NCI-H1930 (cell line): Measurements from ENCODE around the gene STUM.
"Not testable (repeated sequence)": the region's sequence is repeated elsewhere in the genome, so short reads cannot be mapped to it uniquely, and the experiment has no call there.

Source experiments
- DNase-seq, 2 experiments: peaks; one replicate each; lab custom pipeline; 2025; lab: John Stamatoyannopoulos, UW

The STUM gene

GRCh38 chr1:226627050-226627755, 78.6 kb downstream of the STUM start:
- DNase-seq, result no peak

- DNase-seq, result no peak
Measured at GRCh38 chr1:226627924-226628611, 79.5 kb downstream of the STUM start.

GRCh38 chr1:226628612-226629155, 80.1 kb downstream of the STUM start:
- no peak for DNase-seq

DNA sequence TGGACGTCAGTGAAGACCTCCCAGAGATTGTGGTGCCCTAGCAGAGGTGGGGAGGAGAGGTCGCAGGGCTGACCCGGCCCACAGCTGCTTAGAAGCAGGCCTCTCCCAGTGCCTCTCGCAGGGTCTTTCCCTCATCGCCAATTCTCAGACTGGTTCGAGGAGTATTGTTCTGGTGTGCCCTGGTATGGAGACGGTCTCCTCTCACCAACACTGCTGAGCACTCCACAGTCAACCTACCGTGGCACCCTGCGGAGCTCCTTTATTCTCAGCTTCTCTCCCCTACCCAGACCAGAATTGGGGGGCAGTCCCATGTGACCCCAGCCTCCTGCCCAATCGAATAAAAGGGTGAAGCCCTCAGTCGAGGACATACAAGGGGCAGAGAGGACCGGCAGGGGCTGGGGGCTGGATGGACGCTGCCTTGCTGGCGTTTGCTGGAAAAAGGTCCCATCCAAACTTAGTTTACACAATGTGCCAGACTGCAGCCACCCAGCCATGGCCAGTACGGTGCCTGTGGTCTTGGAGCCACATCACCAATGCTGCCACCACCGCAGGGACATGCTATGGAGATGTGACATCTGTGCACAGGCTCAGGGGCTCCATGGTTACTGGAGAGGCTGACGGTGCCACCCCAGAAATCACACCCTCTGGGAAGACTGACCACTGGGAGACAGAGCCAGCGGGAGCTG, 80.8 kb downstream of the STUM start:
- DNase-seq, result no peak

GRCh38 chr1:226629896-226630550, 81.5 kb downstream of the STUM start:
- no peak for DNase-seq

- DNase-seq, result no peak
Measured at GRCh38 chr1:226630592-226630991, 82.0 kb downstream of the STUM start.

- no peak for DNase-seq
Measured at GRCh38 chr1:226631229-226632000, 82.9 kb downstream of the STUM start.

DNA sequence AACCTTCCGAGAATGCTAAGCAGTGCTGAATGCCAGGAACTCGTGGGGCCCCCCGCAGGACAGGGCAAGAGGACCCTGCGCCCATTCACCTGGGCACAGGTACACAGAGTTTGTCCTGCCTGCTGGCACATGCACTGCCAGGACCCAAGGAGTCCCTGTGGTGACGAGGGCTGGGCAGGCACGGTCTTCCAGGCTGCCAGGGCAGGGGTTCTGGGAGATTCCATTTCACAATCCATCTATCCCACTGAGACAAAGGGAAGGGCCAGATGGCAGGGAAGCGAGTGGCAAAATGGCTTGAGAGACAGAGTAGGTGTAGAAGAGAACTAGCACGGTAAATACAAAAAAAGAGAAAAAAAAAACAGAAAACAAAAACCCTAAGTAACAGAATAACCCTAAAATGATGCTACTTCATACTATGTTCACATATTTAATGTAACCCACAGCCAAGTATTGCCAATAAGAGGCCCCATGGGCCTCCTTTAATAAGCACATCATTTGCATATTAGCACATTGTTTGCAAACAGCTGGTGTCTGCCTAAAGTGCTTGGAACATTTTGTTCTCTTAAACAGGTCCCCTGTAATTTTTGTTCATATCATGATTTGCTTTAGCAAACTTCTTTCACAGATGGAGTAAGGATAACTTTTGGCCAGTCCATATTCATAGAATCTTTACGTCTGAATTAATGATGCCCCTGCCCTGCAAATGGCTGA, 83.8 kb downstream of the STUM start:
- DNase-seq, result no peak

GRCh38 chr1:226632922-226633351, 84.4 kb downstream of the STUM start:
- no peak for DNase-seq

DNA sequence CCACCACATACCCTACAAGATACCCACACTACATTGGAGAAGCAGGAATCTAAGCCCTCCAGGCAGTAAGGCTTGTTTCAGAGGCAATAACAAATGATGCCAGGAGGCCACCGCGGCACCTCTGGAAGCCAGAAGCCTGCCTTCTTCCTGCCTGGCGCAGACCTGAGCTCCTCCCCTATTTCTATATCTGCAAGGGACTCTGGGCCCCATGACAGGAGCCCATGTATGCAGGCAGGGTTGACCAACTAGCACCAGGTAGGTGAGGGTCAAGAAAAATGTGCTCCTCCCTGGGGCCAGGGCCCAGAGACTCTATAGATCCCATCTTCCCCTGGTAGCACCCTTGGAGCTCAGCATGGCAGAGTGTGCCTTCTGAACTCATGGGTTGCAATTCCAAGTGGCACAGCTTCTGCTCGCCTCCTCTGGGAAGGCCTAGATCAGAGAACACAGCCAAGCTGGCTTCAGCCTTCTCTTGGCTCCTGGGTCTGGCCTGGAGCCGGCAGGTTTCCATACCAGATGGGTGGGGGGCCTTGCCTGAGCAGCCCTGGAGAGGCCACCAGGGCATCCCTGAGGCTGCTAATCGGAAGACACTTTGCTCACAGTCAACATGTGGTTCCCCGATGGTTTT, 85.1 kb downstream of the STUM start:
- no peak for DNase-seq

DNA sequence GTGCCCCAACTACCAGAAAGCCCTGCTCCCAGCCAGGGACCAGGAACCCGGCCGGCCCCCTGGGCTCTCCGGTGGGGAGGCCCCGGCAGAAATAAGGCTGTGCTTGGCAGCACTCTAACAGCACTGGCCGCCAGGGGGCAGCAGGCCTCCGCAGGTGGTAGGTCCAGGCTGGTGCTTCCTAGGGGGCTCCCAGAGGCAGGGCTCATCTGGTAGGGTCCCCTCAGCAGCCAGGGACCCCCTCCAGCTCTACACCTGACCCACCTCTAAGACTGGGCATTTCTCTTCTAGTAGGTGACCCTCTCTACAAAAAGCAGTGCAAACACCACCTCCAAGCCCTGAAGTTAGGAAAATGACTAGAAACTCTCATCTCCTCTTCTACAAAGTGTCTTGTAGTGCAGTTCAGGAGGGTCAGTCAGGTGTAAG, 85.6 kb downstream of the STUM start:
- DNase-seq, result peak; percentile 31 to 52

GRCh38 chr1:226634611-226635246, 86.2 kb downstream of the STUM start:
- no peak for DNase-seq

DNA sequence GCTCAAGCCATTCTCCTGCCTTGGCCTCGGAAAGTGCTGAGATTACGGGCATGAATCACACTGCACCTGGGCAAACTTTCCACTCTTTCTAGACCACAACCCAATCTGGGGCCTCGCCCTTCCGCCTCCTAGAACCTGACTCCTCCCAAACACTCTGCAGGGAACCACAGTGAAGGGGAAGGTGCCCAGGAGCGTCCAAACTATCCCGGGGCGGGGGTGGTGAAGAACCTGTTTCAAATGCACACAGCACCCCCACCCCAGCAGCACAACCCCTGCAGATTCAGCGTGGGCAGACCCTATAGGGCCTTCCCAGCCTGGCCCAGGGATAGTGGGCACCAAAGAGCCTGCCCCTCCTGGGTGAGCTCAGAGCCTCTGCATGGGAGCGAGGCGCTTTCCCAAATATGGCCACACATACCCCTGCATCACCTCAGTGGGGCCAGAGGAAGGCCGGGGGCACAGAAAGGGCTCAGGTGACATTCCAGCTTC, 86.9 kb downstream of the STUM start:
- DNase-seq, result no peak

GRCh38 chr1:226636847-226637096, 88.2 kb downstream of the STUM start:
- DNase-seq, result no peak

- DNase-seq, result no peak
Measured at GRCh38 chr1:226637147-226637935, 88.8 kb downstream of the STUM start.

- no peak for DNase-seq
Measured at GRCh38 chr1:226638001-226638601, 89.5 kb downstream of the STUM start.

DNA sequence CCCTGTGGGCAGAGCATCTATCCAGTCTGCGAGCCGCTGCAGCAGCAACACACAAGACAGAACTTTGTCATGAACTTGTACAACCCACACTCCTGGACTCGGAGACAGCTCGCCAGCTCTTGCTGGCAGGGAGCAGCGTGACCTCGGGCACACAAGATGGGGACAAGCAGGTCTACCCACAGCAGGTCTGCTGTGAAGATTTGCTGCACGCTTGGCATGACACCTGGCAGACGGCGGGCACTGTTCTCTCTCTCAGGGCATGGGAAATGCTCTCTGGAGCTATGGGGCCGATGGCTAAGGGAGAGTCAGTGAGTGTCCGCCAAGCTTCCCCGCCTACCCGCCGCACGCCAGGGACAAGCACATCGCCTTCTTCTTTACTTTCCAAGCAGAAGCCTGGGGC, 90.0 kb downstream of the STUM start:
- DNase-seq, result no peak

DNA sequence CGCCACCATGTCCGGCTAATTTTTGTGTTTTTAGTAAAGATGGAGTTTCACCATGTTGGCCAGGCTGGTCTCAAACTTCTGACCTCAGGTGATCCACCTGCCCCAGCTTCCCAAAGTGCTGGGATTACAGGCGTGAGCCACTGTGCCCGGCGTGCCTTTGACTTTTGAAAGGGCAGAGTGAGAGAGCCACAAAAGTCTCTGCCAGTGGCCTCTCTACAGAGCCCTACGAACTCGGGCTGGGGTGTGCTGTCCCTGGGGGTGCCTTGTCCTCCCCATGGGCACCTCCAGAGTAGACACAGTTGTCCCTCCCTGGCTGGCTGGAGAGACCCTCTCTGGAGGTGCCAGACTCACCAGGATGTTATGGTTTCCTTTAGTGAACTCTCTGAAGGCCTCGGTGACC, 90.6 kb downstream of the STUM start:
- not testable (repeated sequence) for DNase-seq

DNA sequence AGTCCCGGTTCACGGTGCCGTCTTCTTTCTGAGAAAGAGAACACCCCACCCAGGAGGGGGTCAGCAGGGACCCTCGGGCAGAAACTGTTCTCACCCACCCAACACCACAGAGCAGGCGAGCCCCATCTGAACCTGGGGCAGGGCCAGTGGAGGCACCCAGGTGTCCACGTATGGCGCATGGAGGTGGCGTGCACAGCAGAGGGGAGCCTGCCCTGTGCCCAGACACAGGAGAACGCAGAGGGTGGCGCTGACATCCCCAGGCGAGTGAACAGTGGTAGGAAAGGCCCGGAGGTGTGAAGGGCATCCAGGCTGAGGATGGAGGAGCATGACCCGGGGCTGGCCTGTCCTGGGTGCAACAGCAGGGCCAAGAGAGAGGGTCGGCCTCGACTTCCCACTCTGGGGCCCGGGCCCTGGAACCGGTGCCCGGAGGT, 91.1 kb downstream of the STUM start:
- DNase-seq, result no peak
